ENCODE results near the gene MAML3. TPM values are rescaled to one million over a fixed set of nuclear protein-coding genes. Genes with fewer than 3 reads are reported as not detected.

The MAML3 gene
- total RNA-seq, 3 donors from 2014 or later, result 0.60 to 1.0 (median 0.73) TPM

DNA sequence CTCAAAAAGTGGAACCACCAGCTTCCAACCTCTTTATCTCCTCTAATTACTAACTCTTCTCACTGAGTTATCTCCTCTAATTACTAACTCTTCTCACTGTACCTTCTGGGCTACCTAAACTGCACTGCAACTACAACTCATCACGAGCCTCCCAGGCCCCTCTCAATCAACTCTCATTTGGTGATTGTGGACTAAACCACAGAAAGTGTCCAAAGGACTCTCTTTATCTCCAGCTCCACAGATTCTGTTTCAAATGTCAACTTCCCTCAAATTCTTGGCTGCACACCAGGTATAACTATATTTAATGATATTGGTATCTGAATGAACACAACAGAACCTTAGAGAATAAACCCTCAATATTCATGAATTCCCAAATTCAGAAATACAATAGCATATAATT, 182.9 kb downstream of the MAML3 start:
- no peak overlapping the region for H3K4me3 Mint-ChIP-seq
- H3K4me1 Mint-ChIP-seq (ENCODE audit: low read depth), result peaks cover 1% of the 10 kb centered on the region
- no peaks in the 10 kb centered on the region for H3K36me3 Mint-ChIP-seq (ENCODE audit: insufficient read depth)
- DNase-seq (no peak), ATAC-seq (no peak)
- no peaks in the 10 kb centered on the region for H3K9me3 Mint-ChIP-seq
- no peaks in the 10 kb centered on the region for H3K27me3 Mint-ChIP-seq (ENCODE audit: low read depth)

DNA sequence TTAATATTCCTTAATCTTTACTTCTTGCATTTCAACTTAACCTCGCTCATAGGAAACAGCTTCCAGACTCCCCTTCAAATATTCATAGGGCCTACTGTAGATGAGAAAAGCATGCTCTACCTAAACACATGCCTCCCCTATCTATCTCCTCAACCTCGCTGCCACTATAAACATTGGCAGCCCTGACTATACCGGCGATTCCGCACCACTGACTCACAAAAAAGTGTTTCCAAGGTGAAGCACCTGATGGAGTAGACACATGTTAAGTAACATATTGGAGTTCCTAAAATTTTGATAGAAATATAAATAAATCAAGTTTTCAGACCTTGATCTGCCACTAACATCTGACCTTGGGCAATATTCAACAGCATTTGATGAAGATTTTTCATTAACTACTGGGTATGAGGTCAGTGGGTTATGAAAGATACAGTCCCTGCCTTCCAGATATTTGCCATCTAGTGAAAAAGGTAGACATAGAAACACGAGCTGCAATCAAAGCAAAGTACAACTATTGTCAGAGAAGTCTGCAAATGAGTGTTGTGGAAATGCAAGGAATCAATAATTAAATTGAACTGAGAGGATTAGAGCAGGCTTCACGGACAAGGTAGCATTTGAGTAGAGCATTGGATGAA, 184.2 kb downstream of the MAML3 start:
- DNase-seq (no peak), ATAC-seq (no peak)
- no peak overlapping the region for H3K4me3 Mint-ChIP-seq
- no peaks in the 10 kb centered on the region for H3K9me3 Mint-ChIP-seq
- H3K27me3 Mint-ChIP-seq (ENCODE audit: low read depth), result no peaks in the 10 kb centered on the region
- H3K36me3 Mint-ChIP-seq (ENCODE audit: insufficient read depth), result no peaks in the 10 kb centered on the region
- H3K4me1 Mint-ChIP-seq (ENCODE audit: low read depth), result no peaks in the 10 kb centered on the region

DNA sequence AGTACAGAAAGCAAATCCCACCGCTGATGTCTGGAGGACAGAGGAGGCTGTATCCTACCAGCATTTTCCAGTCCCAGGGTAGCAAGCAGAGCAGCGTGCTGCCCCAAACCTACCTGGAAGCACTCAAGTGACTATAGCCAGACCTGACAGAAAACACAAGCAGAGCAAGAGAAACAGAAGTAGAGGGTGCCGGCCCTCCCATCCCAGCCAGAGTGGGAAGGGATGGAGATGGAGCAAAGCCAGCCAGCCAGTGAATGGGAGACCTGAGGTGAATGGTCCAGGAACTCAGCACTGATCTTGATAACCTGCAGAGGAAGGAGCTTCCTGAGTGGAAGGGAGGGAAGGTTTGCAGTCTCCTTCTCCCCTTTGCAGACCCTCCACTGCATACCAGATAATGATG, 185.2 kb downstream of the MAML3 start:
- H3K36me3 Mint-ChIP-seq (ENCODE audit: insufficient read depth), result no peaks in the 10 kb centered on the region
- H3K4me1 Mint-ChIP-seq (ENCODE audit: low read depth), result no peaks in the 10 kb centered on the region
- peaks cover 2% of the 10 kb centered on the region for H3K27me3 Mint-ChIP-seq (ENCODE audit: low read depth)
- no peak overlapping the region for H3K4me3 Mint-ChIP-seq
- no peak for DNase-seq
- H3K9me3 Mint-ChIP-seq, result no peaks in the 10 kb centered on the region
- no peak for ATAC-seq

DNA sequence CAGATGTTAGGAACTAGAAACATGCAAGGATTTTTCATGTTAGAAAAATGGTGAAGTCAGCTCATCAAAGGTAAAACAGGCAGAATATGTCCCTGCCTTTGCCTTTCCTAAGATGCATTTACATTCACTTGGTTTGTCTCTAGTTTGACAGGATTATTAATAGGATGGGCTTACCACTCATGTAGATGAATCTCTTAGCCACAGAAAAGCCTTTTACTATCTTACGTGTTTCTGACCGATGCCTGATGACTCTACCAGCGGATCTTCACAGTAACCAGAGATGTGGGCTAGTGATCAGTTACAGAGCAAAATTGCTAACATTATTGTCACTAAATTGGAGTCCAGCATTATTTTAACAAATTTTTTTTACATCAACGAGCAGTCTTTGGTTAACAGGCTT, 187.6 kb downstream of the MAML3 start:
- no peaks in the 10 kb centered on the region for H3K4me1 Mint-ChIP-seq (ENCODE audit: low read depth)
- H3K4me3 Mint-ChIP-seq, result no peak overlapping the region

DNA sequence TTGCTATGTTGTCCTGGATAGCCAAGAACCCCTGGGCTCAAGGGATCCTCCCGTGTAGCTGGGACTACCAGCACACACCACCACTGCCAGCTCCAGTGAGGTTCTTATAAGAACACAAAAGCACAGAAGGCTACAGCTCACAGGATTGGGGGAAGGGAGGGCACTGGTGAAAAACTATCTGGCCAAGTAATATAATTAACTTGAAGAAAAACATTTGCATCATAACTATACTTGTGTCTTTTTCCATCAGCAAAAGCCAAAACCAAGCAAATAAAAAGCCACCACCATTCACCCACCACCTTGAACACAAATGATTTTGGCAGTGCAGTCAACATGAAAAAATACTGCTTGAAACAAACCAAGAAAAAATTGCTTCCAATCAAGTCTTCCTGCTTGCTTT, 188.2 kb downstream of the MAML3 start:
- Mint-ChIP-seq H3K4me3 (no peak overlapping the region), H3K27me3 (ENCODE audit: low read depth) (peaks cover 2% of the 10 kb centered on the region)

More for the DNA sequence above, 187.6 kb downstream of the MAML3 start:
- ATAC-seq, result no peak
- DNase-seq, result no peak
- no peaks in the 10 kb centered on the region for H3K36me3 Mint-ChIP-seq (ENCODE audit: insufficient read depth)
- no peaks in the 10 kb centered on the region for H3K9me3 Mint-ChIP-seq
- H3K27me3 Mint-ChIP-seq (ENCODE audit: low read depth), result peaks cover 2% of the 10 kb centered on the region

DNA sequence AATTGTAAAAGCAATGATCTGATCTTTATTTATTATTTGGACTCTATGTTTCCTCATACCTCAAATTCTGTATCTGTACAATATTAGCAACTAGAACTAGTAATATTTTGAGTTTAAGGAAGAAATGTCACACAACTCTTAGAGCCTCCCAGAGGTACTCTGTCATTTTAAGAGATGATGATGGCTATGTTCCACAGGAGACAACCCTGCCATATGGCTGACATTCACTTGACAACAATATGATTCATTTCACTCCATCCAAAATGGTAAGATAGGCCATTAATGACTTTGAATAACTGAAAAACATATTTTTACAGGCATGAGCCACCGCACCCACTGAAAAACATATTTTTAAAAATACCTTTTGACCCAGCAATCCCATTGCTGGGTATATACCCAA, 190.3 kb downstream of the MAML3 start:
- DNase-seq (no peak), ATAC-seq (no peak)
- Mint-ChIP-seq H3K27me3 (ENCODE audit: low read depth) (peaks cover 5% of the 10 kb centered on the region), H3K36me3 (ENCODE audit: insufficient read depth) (no peaks in the 10 kb centered on the region), H3K4me3 (no peak overlapping the region), H3K4me1 (ENCODE audit: low read depth) (no peaks in the 10 kb centered on the region), H3K9me3 (no peaks in the 10 kb centered on the region)

More for the DNA sequence above, 188.2 kb downstream of the MAML3 start:
- Mint-ChIP-seq H3K9me3 (no peaks in the 10 kb centered on the region), H3K4me1 (ENCODE audit: low read depth) (no peaks in the 10 kb centered on the region), H3K36me3 (ENCODE audit: insufficient read depth) (no peaks in the 10 kb centered on the region)
- no peak for ATAC-seq
- DNase-seq, result no peak

DNA sequence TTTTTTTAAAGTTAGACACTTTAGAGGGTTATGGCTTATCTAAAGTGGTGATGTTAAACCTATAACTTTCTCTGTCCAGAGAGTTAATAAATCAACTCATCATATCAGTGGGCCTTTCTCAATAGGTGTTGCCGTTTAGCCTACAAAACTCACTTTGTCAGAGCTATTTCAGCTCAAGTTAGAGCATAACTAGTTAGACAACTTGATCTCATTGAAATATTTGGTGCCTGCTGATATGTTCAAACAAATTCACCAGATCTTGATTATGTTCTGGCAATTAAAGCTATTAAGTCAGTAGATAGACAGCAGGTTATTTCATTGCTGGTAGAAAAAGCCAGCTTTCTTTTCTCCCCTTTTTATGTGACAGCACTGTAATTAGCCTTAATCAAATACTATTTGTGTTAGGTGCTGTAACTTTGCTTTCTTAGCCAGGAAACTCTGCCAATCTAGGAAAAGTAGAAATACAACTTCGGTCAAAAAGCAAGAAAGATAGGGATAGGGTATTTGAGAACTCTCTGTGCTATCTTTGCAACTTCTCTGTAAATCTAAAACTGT, 191.8 kb downstream of the MAML3 start:
- no peaks in the 10 kb centered on the region for H3K36me3 Mint-ChIP-seq (ENCODE audit: insufficient read depth)
- no peak overlapping the region for H3K4me3 Mint-ChIP-seq
- DNase-seq, result no peak
- ATAC-seq, result no peak
- peaks cover 5% of the 10 kb centered on the region for H3K27me3 Mint-ChIP-seq (ENCODE audit: low read depth)
- no peaks in the 10 kb centered on the region for H3K4me1 Mint-ChIP-seq (ENCODE audit: low read depth)
- H3K9me3 Mint-ChIP-seq, result no peaks in the 10 kb centered on the region

DNA sequence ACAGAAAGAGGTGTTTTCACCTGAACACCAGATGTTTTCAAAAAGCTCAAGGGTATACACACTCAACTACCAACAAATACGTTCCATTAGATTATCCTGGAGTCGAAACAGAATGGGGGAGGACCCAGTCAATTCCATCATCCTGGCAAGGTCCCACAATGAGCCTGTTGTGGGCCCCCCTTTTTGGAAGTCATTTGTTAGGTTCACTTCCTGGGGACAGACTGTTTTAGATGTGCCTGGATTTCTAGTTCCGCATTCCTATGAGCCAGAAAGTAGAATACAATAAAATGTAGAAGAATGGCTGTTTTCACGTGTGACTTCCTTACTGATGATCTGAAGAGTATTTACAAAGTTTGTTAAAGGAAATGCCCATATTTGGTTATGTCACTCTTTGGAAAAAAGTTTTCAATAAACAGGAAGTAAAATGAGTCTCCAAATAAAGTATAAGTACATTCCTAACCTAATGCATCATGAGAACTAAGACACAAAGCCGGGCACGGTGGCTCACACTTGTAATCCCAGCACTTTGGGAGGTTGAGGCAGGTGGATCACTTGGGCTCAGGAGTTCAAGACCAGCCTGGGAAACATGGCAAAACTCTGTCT, 192.5 kb downstream of the MAML3 start:
- peaks cover 5% of the 10 kb centered on the region for H3K27me3 Mint-ChIP-seq (ENCODE audit: low read depth)
- no peaks in the 10 kb centered on the region for H3K4me1 Mint-ChIP-seq (ENCODE audit: low read depth)
- DNase-seq, result no peak
- H3K9me3 Mint-ChIP-seq, result no peaks in the 10 kb centered on the region
- no peak for ATAC-seq
- H3K36me3 Mint-ChIP-seq (ENCODE audit: insufficient read depth), result no peaks in the 10 kb centered on the region
- H3K4me3 Mint-ChIP-seq, result no peak overlapping the region

DNA sequence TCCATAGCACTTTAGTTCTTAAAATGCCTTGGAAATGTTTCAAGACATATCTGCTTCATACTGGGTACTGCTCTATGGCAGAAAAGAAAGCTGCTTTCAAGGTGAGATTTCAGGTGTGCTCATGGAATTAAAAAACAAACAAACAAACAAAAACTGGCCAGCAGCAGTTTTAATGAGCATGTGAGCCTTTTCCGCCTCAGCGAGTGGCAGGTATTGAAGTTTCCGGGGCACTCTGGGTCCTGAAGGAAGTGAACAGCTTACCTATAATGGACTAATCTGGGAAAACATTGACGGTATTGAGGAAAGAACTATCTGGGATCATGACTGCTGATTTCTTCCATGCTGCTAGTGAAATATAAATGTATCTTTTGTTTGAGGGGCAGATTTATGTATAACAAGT, 194.6 kb downstream of the MAML3 start:
- Mint-ChIP-seq H3K27me3 (ENCODE audit: low read depth) (peaks cover 6% of the 10 kb centered on the region), H3K9me3 (no peaks in the 10 kb centered on the region), H3K4me1 (ENCODE audit: low read depth) (no peaks in the 10 kb centered on the region), H3K4me3 (no peak overlapping the region), H3K36me3 (ENCODE audit: insufficient read depth) (no peaks in the 10 kb centered on the region)
- ATAC-seq (no peak), DNase-seq (no peak)

DNA sequence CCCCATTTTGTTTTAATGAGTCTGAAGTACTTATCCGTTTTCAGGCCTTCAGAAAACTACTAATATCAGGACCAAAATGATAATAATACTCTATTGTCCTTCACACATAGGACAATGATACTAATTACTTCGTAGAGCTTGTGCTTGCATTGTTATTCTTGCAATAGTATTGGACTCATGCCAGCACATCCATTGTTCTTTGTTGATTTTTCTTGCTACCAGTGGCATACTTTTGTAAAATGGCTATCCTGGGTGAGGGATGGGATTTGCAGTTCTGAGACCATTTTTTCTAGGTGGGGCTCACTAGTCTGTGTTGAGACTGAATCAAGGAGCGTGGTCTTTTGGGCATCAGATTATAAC, 195.3 kb downstream of the MAML3 start:
- H3K4me3 Mint-ChIP-seq, result no peak overlapping the region
- no peaks in the 10 kb centered on the region for H3K36me3 Mint-ChIP-seq (ENCODE audit: insufficient read depth)
- DNase-seq (no peak), ATAC-seq (no peak)
- H3K27me3 Mint-ChIP-seq (ENCODE audit: low read depth), result peaks cover 6% of the 10 kb centered on the region
- H3K4me1 Mint-ChIP-seq (ENCODE audit: low read depth), result no peaks in the 10 kb centered on the region
- no peaks in the 10 kb centered on the region for H3K9me3 Mint-ChIP-seq

DNA sequence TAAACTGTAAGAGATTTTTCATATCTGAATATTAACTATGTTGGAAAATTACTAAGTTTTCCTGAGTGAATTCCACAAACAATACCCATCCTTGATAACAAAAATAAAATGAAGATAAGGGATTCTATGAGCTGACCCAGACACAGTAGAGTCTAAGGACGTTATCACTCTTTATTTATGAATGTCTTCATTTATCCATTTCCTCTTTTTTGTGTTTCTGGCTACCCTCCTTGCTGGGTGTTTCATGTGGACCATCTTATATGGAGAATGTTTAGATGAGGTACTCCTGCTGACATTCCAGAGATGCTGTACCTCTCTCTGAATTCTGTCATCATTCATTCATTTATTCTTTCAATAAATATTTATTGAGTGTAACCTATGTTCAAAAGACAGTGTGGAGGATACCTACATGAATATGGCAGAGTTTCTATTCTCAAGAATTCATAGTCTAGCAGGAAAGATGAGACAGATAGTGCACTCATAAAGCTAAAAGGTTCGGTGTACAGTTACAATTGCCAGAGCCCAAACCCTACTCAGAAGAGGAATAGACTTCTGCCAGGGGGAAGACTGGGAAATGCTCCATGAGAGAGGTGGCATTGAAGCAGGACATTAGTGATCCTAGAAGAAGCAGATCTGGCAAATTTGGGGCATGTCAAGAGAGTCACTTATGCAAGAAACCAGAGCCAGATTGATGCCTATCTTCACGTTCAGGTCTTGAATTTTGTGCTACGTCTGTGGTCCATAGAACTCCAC, 195.8 kb downstream of the MAML3 start:
- Mint-ChIP-seq H3K9me3 (no peaks in the 10 kb centered on the region), H3K36me3 (ENCODE audit: insufficient read depth) (no peaks in the 10 kb centered on the region), H3K27me3 (ENCODE audit: low read depth) (peaks cover 6% of the 10 kb centered on the region), H3K4me1 (ENCODE audit: low read depth) (no peaks in the 10 kb centered on the region), H3K4me3 (no peak overlapping the region)
- ATAC-seq (no peak), DNase-seq (no peak)

DNA sequence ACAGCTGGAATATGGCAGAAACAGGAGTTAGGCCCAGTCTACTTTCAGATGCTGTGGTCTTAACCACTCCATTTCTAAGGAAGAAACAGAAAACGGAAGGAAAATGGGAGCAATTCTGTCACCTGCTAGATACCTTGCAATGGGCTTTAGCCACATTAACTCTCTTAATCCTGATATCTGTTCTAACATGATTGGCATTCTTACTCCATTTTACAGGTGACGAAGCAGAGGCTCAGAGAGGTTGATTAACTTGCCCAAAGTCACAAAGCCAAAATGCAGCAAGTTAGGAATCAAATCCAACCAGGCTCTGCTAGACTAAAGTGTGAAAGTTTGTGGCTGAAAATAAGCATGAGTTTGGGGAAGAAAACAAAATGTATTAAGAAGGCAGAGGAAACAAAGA, 196.9 kb downstream of the MAML3 start:
- Mint-ChIP-seq H3K27me3 (ENCODE audit: low read depth) (peaks cover 6% of the 10 kb centered on the region), H3K4me3 (no peak overlapping the region), H3K9me3 (no peaks in the 10 kb centered on the region), H3K4me1 (ENCODE audit: low read depth) (no peaks in the 10 kb centered on the region), H3K36me3 (ENCODE audit: insufficient read depth) (no peaks in the 10 kb centered on the region)
- no peak for ATAC-seq
- DNase-seq, result no peak

DNA sequence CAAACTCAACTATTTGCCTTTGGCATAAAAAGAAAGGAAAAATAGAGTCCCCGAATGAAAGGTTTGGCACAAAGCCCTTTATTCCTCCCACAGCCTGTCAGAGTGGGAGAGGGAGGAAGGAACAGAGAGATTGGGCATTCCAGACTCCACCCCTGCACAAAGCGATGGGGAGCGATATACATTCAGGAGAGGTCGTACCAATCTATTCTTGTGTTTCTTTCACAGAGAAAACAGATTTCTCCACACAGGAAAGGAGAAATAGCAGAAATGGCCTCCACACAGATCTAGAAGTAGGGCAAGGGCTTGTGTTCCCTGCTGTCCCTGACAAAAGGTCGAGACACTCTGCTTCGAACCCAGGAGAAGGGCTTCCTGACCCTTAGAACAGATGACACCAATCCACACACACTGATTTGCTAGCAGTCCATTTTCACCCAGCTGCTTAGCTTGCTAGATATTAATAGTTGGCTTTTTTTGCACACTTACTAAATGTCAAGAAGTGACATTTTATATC, 197.4 kb downstream of the MAML3 start:
- Mint-ChIP-seq H3K27me3 (ENCODE audit: low read depth) (peaks cover 6% of the 10 kb centered on the region), H3K4me3 (no peak overlapping the region), H3K36me3 (ENCODE audit: insufficient read depth) (no peaks in the 10 kb centered on the region), H3K4me1 (ENCODE audit: low read depth) (peaks cover under 1% of the 10 kb centered on the region), H3K9me3 (no peaks in the 10 kb centered on the region)
- DNase-seq (no peak), ATAC-seq (no peak)

DNA sequence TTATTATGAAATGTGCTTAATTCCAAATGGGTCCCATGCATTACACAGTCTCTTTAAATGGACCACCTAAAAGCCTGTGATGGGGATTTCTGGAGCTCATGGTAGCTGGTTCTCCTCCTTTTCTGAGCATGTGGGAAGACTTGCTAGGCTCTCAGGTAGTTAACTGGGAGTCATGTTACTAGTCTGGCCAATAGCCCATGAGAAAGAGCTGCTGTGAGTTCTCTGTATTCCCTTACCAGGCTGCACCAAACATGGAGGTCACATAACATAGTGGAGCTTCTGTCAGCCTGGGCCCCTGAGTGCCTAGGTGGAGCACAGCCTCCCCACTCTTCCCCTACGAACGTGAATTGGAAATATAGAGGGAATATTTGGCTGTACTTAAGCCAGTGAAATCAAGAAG, 198.4 kb downstream of the MAML3 start:
- DNase-seq (no peak), ATAC-seq (no peak)
- Mint-ChIP-seq H3K4me3 (no peak overlapping the region), H3K4me1 (ENCODE audit: low read depth) (peaks cover 10% of the 10 kb centered on the region), H3K9me3 (no peaks in the 10 kb centered on the region), H3K27me3 (ENCODE audit: low read depth) (peaks cover 6% of the 10 kb centered on the region), H3K36me3 (ENCODE audit: insufficient read depth) (no peaks in the 10 kb centered on the region)

DNA sequence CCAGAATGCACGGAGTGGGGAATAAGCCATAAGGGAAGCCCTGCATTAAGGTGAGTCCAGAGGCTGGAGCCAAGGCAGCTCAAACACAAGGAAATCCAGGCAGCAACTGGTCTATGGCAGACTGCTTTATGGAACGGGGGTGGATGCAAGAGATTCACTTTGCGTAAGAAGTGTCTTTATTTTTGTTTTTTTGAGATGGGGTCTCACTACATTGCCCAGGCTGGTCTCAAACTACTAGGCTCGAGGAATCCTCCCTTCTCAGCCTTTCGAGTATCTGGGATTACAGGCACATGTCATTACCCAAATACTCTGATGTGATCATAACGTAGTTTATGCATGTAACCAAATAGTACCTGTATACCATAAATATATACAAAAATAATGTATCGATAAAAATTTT, 199.5 kb downstream of the MAML3 start:
- H3K36me3 Mint-ChIP-seq (ENCODE audit: insufficient read depth), result no peaks in the 10 kb centered on the region
- H3K4me1 Mint-ChIP-seq (ENCODE audit: low read depth), result peaks cover 15% of the 10 kb centered on the region
- ATAC-seq (no peak), DNase-seq (no peak)
- H3K9me3 Mint-ChIP-seq, result no peaks in the 10 kb centered on the region
- H3K4me3 Mint-ChIP-seq, result no peak overlapping the region
- H3K27me3 Mint-ChIP-seq (ENCODE audit: low read depth), result peaks cover 3% of the 10 kb centered on the region

Measured in activated T-cell treated with anti-CD3 and anti-CD28 coated beads, Interleukin-2, amount 50 U/mL, for 4 hours (primary cell).